ENCODE data around the gene TNIK.

- TF ChIP-seq CTCF (IDR thresholded peaks at IDR 0.05) (peak; percentile 14 to 68 (median 52)), POLR2A (IDR thresholded peaks at IDR 0.05) (no peak)
Observed at GRCh38 chr3:171187706-171188290, 272.4 kb downstream of the TNIK start.

Data from gastroesophageal sphincter (tissue), 3 donors.